T-helper 17 cell (primary cell): ENCODE data around the gene CAPN7. TPM values are rescaled to one million over a fixed set of nuclear protein-coding genes. Genes with fewer than 3 reads are reported as not detected.

Experiments
- ATAC-seq: fragments of 150-1000 bp; cut with Tn5 transposase; 2 replicates; pipeline ENCODE4 v1.10.0; 2021; ENCODE audit warnings: mild to moderate bottlenecking, moderate library complexity
- DNase-seq, 3 donors: peaks; one replicate each; pipeline versions ENCODE4 v3.0.0 to v3.0.0-alpha.2; 2020 to 2021
- H3K9me3 ChIP-seq: one replicate; pipeline ENCODE4 v1.7.0; 2013; ENCODE audit warnings: low read length, mild to moderate bottlenecking; ENCODE audit not compliant: control insufficient read depth, poor library complexity, severe bottlenecking
- H3K27ac Mint-ChIP-seq: one replicate; pipeline ENCODE4 v1.8.0; 2022; ENCODE audit warnings: mild to moderate bottlenecking, moderate library complexity, mixed read lengths
- H3K27me3 Mint-ChIP-seq: one replicate; pipeline ENCODE4 v1.8.0; 2022; ENCODE audit warnings: mixed read lengths
- H3K36me3 Mint-ChIP-seq: one replicate; pipeline ENCODE4 v1.8.0; 2022; ENCODE audit warnings: low read depth, mixed read lengths
- H3K4me1 Mint-ChIP-seq: one replicate; pipeline ENCODE4 v1.8.0; 2022; ENCODE audit warnings: mild to moderate bottlenecking, mixed read lengths
- H3K4me3 Mint-ChIP-seq: one replicate; pipeline ENCODE4 v1.8.0; 2022; ENCODE audit warnings: mild to moderate bottlenecking, moderate library complexity, mixed read lengths
- total RNA-seq, 4 donors: library from RNA in 2 of 4; stranded (reverse) in 2 of 4; gene quantifications; one replicate each; pipeline ENCODE4 v1.2.3 and lab custom pipeline; 2022 to 2026

Gene CAPN7
- total RNA-seq, 2 donors from 2014 or later = 54.6 to 61.2 TPM

DNA sequence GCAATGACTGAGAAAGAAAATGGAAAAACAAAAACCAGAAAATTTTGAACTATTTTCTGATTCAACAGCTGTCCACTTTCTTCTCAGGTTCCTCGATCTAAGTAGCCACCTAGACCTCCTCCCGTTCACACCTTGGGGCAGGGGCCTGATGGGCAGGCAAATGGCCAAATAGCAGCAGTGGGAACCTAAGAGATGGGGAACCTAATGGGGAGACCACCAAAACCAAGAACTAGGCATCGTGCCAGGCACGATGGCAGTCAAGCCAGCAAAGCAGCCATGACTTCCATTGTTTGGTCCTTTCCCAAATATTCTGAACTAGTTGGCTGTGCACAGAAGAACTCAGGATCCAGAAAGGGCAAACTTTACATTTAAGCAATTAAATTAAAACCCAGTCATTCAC, 57.1 kb downstream of the CAPN7 start:
- H3K36me3 Mint-ChIP-seq = peaks cover 7% of the 10 kb centered on the region
- no peak overlapping the region for H3K4me3 Mint-ChIP-seq
- peaks cover 30% of the 10 kb centered on the region for H3K4me1 Mint-ChIP-seq
- DNase-seq (no peak), ATAC-seq (no peak)
- peak overlapping the region; percentile 85 for H3K27ac Mint-ChIP-seq
- no peaks in the 10 kb centered on the region for H3K27me3 Mint-ChIP-seq
- H3K9me3 ChIP-seq = no peaks in the 10 kb centered on the region

GRCh38 chr3:15263926-15264325, 57.9 kb downstream of the CAPN7 start:
- H3K27me3 Mint-ChIP-seq = no peaks in the 10 kb centered on the region
- H3K9me3 ChIP-seq = no peaks in the 10 kb centered on the region
- peaks cover 4% of the 10 kb centered on the region for H3K36me3 Mint-ChIP-seq
- ATAC-seq (no peak), DNase-seq (no peak)
- peaks cover 31% of the 10 kb centered on the region for H3K4me1 Mint-ChIP-seq
- H3K4me3 Mint-ChIP-seq = no peak overlapping the region
- peak overlapping the region; percentile 85 for H3K27ac Mint-ChIP-seq

GRCh38 chr3:15264486-15264885, 58.4 kb downstream of the CAPN7 start:
- Mint-ChIP-seq H3K4me3 (no peak overlapping the region), H3K36me3 (peaks cover 2% of the 10 kb centered on the region), H3K27ac (peak overlapping the region; percentile 85), H3K27me3 (no peaks in the 10 kb centered on the region), H3K4me1 (peaks cover 35% of the 10 kb centered on the region)
- DNase-seq (no peak), ATAC-seq (no peak)
- no peaks in the 10 kb centered on the region for H3K9me3 ChIP-seq

- no peak overlapping the region for H3K4me3 Mint-ChIP-seq
- H3K36me3 Mint-ChIP-seq = peaks cover 2% of the 10 kb centered on the region
- ATAC-seq (no peak), DNase-seq (no peak)
- peak overlapping the region; percentile 85 for H3K27ac Mint-ChIP-seq
- no peaks in the 10 kb centered on the region for H3K9me3 ChIP-seq
- H3K27me3 Mint-ChIP-seq = no peaks in the 10 kb centered on the region
- peaks cover 42% of the 10 kb centered on the region for H3K4me1 Mint-ChIP-seq
Observed at GRCh38 chr3:15265655-15266509, 59.8 kb downstream of the CAPN7 start.

GRCh38 chr3:15266510-15267376, 60.7 kb downstream of the CAPN7 start:
- no peak for DNase-seq
- H3K27ac Mint-ChIP-seq = peak overlapping the region; percentile 85
- H3K27me3 Mint-ChIP-seq = no peaks in the 10 kb centered on the region
- peaks cover 2% of the 10 kb centered on the region for H3K36me3 Mint-ChIP-seq
- no peaks in the 10 kb centered on the region for H3K9me3 ChIP-seq
- peaks cover 43% of the 10 kb centered on the region for H3K4me1 Mint-ChIP-seq
- H3K4me3 Mint-ChIP-seq = no peak overlapping the region
- ATAC-seq = no peak

DNA sequence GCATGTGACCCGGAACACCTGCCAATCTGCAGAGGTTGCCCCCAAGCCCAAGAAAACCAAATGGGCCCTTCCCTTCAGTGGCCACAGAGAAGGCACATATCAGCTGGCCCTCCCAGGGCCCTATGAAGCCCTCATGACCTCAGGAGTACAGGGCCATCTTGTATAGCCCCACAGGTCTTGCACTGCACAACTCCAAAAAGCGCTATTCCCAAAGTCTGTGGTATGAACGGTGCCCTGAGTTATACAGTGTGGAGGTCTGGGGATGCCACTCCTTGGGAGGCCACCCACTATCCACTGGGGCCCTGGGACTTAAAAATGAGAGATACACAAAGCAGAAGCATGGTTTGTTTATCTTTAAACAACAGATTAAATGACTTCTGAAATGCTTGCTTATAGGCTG, 61.5 kb downstream of the CAPN7 start:
- no peaks in the 10 kb centered on the region for H3K9me3 ChIP-seq
- no peak for ATAC-seq
- Mint-ChIP-seq H3K27me3 (no peaks in the 10 kb centered on the region), H3K4me1 (peaks cover 50% of the 10 kb centered on the region), H3K36me3 (peaks cover 3% of the 10 kb centered on the region), H3K4me3 (no peak overlapping the region), H3K27ac (no peak overlapping the region)
- no peak for DNase-seq

DNA sequence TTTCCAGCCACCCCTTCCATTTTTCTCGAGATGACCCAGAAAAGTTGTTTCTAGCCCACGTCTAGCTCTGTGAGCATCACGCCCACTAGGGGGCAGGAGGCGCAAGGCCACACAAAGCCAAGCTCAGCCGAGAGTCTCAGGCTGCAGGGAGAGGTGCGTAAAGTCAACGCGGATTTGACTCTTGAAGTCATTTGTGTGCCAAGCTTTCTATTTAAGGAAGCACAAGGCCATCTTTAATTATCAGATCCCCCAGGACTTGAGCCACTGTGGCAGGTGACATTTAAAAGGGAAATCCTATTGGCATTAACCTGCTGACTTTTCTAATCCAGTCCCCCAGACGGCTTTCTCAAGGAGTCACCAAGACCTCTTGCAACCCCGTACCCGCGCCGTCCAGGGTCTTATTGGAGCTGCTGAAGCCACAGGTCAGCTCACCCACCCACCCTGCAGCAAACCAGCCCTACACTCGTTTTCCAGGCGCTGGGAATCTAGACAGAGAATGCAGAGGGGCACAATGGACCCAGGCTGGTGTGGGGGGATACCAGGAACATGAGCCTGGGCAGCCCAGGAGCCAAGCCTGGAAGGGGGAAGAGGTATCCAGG, 62.1 kb downstream of the CAPN7 start:
- peak overlapping the region; percentile 57 for H3K4me3 Mint-ChIP-seq
- H3K36me3 Mint-ChIP-seq = peaks cover 3% of the 10 kb centered on the region
- ATAC-seq (peak; percentile 32), DNase-seq (peak; percentile 72 to 81 (median 75))
- H3K4me1 Mint-ChIP-seq = peaks cover 57% of the 10 kb centered on the region
- no peak overlapping the region for H3K27ac Mint-ChIP-seq
- no peaks in the 10 kb centered on the region for H3K27me3 Mint-ChIP-seq
- no peaks in the 10 kb centered on the region for H3K9me3 ChIP-seq

DNA sequence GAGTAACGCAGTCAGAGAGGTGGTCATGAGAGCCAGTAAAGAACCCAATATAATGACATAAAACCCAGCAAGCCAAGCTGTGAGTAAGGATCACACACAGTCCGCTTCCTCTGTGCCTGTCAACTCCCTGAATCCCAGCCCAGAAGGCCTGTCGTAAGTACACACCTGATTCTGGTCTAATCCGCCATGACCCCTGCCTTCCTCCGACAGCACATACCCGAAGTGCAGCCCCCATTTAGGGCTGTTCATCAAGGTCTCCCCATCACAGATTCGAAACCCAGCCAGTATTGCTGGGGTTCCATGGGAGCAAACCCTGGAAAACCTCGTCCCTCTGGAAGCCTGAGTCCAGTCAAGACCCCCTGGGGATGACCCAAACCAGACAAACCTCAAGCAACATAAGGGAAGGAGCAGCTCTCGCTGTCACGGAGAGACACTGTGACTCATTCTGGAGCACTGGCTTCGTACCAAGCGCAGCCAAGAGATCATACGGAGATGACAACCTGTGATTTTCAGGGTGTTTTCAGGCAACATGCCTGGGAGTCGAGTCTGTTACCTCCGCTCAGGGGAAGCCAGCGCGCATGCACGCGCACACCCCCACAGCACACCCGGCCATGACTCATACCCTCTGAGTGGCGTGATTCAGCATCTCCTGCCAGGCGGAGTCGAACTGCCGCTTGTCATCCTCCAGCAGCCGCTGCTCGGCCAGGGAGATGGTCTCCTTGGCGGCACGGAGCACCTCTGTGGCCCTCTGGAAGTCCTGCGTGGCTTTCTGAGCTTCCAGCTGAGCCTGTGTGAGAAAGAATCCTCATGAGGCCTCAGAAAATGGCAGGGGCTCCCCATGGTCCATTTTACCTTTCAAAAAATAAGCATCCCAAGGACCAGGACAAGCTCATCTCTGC, 63.3 kb downstream of the CAPN7 start:
- peaks cover 69% of the 10 kb centered on the region for H3K4me1 Mint-ChIP-seq
- H3K27ac Mint-ChIP-seq = peak overlapping the region; percentile 99

DNA sequence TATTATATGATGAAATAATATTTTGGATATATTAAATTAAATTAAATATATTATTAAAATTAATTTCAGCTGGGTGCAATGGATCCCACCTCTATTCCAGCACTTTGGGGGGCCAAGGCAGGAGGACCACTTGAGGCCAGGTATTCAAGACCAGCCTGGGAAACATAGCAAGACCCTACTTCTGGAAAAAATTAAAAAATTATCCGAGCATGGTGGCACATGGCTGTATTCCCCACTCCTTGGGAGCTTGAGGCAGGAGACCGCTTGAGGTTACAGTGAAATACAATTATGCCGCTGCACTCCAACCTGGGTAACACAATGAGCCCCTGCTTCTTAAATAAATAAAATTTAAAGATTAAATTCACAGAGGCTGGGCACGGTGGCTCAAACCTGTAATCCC, 65.0 kb downstream of the CAPN7 start:
- ATAC-seq = no peak
- H3K36me3 Mint-ChIP-seq = peaks cover 3% of the 10 kb centered on the region
- H3K27ac Mint-ChIP-seq = peak overlapping the region; percentile 99
- no peaks in the 10 kb centered on the region for H3K27me3 Mint-ChIP-seq
- peaks cover 72% of the 10 kb centered on the region for H3K4me1 Mint-ChIP-seq
- DNase-seq = no peak
- no peak overlapping the region for H3K4me3 Mint-ChIP-seq
- no peaks in the 10 kb centered on the region for H3K9me3 ChIP-seq

More for the DNA sequence above, 63.3 kb downstream of the CAPN7 start:
- H3K9me3 ChIP-seq = no peaks in the 10 kb centered on the region
- ATAC-seq = peak; percentile 64
- Mint-ChIP-seq H3K27me3 (no peaks in the 10 kb centered on the region), H3K4me3 (peak overlapping the region; percentile 76), H3K36me3 (peaks cover 3% of the 10 kb centered on the region)
- DNase-seq = peak; percentile 69 to 86 (median 74)

DNA sequence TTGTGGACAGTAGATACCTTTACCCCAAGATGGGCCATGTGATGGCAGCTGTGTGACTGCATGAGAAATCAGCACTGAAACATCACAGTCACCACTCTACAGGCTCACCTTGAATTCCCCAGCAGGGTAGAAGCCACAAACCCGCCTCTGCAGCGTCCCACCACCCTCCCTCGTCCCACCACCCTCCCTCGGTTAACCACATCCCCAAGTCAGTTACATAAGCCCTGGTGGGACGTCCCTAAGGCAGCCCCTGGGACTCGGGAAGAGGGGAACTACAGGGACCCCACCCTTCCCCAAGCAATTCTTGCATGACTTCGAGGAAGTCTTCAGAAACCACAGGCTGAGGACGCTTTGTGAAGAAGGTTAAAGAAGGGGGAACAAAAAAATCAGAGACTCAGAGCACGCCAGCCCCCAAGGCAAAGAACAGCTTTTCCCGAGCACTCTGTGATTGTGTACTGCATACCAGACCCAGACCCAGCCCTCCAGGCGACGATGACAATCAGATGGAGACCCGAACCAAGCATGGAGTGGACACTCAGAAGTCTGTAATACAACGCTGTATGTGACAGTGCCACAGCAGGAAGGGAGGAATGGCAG, 65.8 kb downstream of the CAPN7 start:
- DNase-seq (peak; percentile 69 to 86 (median 71)), ATAC-seq (peak; percentile 86)
- peak overlapping the region; percentile 84 for H3K4me3 Mint-ChIP-seq
- H3K9me3 ChIP-seq = no peaks in the 10 kb centered on the region
- H3K4me1 Mint-ChIP-seq = peaks cover 72% of the 10 kb centered on the region
- H3K27ac Mint-ChIP-seq = peak overlapping the region; percentile 99
- no peaks in the 10 kb centered on the region for H3K27me3 Mint-ChIP-seq
- H3K36me3 Mint-ChIP-seq = peaks cover 3% of the 10 kb centered on the region

DNA sequence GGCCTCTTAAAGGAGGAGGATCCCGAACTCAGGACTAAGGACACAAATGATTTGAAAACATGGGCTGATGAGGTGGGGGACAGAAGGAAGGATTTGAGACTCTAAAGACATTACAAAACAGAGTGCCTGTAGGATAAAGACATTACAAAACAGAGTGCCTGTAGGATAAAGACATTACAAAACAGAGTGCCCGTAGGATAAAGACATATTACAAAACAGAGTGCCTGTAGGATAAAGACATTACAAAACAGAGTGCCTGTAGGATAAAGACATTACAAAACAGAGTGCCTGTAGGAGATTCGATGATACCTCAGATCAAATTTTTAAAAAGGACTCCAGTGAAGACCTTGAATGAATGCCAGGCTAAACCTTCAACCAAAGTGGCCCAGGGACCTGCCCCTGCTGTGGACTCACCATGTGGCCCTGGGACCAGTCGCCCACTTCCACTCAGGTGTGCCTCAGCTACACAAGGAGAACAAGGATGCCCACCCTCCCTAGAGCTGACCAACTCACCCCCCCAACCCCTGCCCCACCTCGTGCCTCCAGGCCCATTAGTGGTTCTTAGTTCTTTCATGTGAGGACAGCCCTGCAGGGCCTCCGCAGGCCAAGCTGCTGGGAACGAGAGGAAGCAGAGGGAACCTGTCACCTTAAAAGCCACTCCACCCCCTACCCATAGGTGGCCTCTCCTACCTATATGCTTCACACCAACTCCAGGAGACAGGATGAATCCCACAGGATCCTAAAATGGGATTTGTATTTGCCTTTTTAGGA, 66.6 kb downstream of the CAPN7 start:
- Mint-ChIP-seq H3K4me1 (peaks cover 78% of the 10 kb centered on the region), H3K4me3 (peak overlapping the region; percentile 84), H3K36me3 (peaks cover 3% of the 10 kb centered on the region), H3K27me3 (no peaks in the 10 kb centered on the region), H3K27ac (peak overlapping the region; percentile 99)
- ATAC-seq (no peak), DNase-seq (no peak)
- H3K9me3 ChIP-seq = no peaks in the 10 kb centered on the region
